Transverse colon (tissue), 4 donors: Measurements from ENCODE around the gene MAST4. TPM values are rescaled to one million over a fixed set of nuclear protein-coding genes. Genes with fewer than 3 reads are reported as not detected.
A peak's percentile ranks its signal among the peaks of the same experiment; 100 is the strongest.

Experiments
- DNase-seq: peaks from one replicate; pipeline ENCODE4 v3.0.0-alpha.2; 2019
- H3K27ac ChIP-seq, 4 donors: fragments of 200-600 bp; sonication (generic); 2 replicates each; pipeline ENCODE4 v1.5.1; 2016 to 2018; ENCODE audit warnings: inconsistent platforms in 4 of 4
- H3K27me3 ChIP-seq: fragments of 200-600 bp; sonication (generic); 2 replicates; pipeline ENCODE4 v1.5.1; 2017; ENCODE audit warnings: inconsistent platforms
- H3K36me3 ChIP-seq, 4 donors: fragments of 200-600 bp; sonication (generic); 2 replicates each; pipeline ENCODE4 v1.5.1; 2017 to 2019; ENCODE audit warnings: inconsistent platforms in 4 of 4
- H3K4me1 ChIP-seq, 4 donors: fragments of 200-600 bp; sonication (generic); 2 replicates each; pipeline ENCODE4 v1.5.1; 2017 to 2020; ENCODE audit warnings: inconsistent platforms in 4 of 4
- H3K4me3 ChIP-seq, 4 donors: fragments of 200-600 bp; sonication (generic); 1 replicate in 1 of 4; 2 replicates in 3 of 4; pipeline versions ENCODE4 v1.5.1 to v1.6.1; 2017 to 2019; ENCODE audit warnings: inconsistent platforms in 4 of 4
- H3K9me3 ChIP-seq, 2 donors: fragments of 200-600 bp; sonication (generic); 2 replicates each; pipeline ENCODE4 v1.5.1; 2017 to 2019; ENCODE audit warnings: inconsistent platforms in 2 of 2
- EP300 ChIP-seq: sonication (generic); formaldehyde crosslinking; IDR thresholded peaks from one replicate; pipeline ENCODE4 v1.6.1; 2017; ENCODE audit warnings: antibody characterized with exemption, low read depth
- POLR2A ChIP-seq: fragments of 450-650 bp; IDR thresholded peaks from one replicate; pipeline ENCODE4 v1.6.1; 2016; ENCODE audit warnings: antibody characterized with exemption, mild to moderate bottlenecking, moderate library complexity
- POLR2AphosphoS5 ChIP-seq, 3 donors: sonication (generic); formaldehyde crosslinking; IDR thresholded peaks; one replicate each; pipeline ENCODE4 v1.6.1; 2016; ENCODE audit warnings: antibody characterized with exemption in 3 of 3
- WGBS, 2 donors: methylation state at CpG; one replicate each; pipeline ENCODE4 v1.1.5; 2018; ENCODE audit warnings: low coverage in 1 of 2; 5-methylcytosine and 5-hydroxymethylcytosine counted together
- in situ Hi-C, 4 donors: fragments of 200-750 bp; cut with MboI; loops; one replicate each; pipeline versions ENCODE4 v1.15.0 to v1.15.1; 2017; ENCODE audit warnings: low sequenced_read_pairs in 3 of 4, low pct_ligation_motif_present in 1 of 4, low pct_unique_long_range_greater_than_20kb in 1 of 4
- intact Hi-C: fragments of 100-400 bp; cut with DNase I; formaldehyde crosslinking; loops from one replicate; pipeline ENCODE4 v1.15.1; 2023; ENCODE audit warnings: low total_unique reads
- total RNA-seq, 4 donors: library from RNA; depleted of rRNA; stranded (reverse); fragments of >200 nt; gene quantifications; one replicate each; pipeline ENCODE4 v1.1.0, GENCODE V29; 2016
- TF ChIP-seq, protein P1 (sequence below), 5 experiments: fragments of 200-600 bp in 3 of 5; fragments of 450-650 bp in 2 of 5; sonication (generic) in 3 of 5; IDR thresholded peaks; 1 replicate in 2 of 5; 2 replicates in 3 of 5; pipeline ENCODE4 v1.5.1; 2016 to 2017; ENCODE audit warnings: antibody characterized with exemption in 5 of 5, inconsistent platforms in 3 of 5, mild to moderate bottlenecking in 2 of 5, moderate library complexity in 1 of 5

The MAST4 gene
- total RNA-seq, 4 donors from 2014 or later, result 20.3 to 46.8 (median 35.4) TPM

DNA sequence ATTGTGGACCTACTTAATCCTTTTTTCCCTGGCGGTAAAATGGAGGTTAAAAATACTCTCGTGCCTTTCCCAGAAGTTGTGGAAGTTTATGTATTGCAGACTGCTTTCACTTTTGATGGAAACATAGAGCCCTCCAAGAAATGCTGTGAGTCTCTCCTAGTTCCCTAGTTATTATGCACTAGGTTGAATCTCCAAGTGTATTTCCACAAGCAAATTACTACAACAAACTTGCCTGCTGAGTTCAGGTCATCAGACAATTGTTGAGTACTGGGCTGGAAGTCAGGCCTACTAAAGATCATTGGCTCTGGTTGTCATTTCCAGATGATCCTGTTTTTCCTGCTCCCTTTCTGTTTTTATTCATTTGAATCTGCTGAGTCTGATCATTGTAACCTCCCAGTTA, 496.3 kb downstream of the MAST4 start:
- intact Hi-C loops (loop anchor here (5.0 kb wide), 1 partner anchor 90 kb away; no protein-coding TSS in a partner anchor), in situ Hi-C loops (no loop called here)
- Histone ChIP-seq H3K9me3 (no peaks in the 10 kb centered on the region), H3K4me3 (no peak overlapping the region), H3K27me3 (no peaks in the 10 kb centered on the region), H3K27ac (peak overlapping the region; percentile 39 to 67 (median 57)), H3K36me3 (no peaks in the 10 kb centered on the region), H3K4me1 (peaks cover 16 to 44% (median 33%) of the 10 kb centered on the region in 4 donors)
- no peak for DNase-seq
- TF ChIP-seq POLR2A, result no peak
- TF ChIP-seq POLR2AphosphoS5 (IDR thresholded peaks at IDR 0.05), result peak in 2 of 3 donors; percentile 14 to 22
- TF ChIP-seq, protein P1, sequence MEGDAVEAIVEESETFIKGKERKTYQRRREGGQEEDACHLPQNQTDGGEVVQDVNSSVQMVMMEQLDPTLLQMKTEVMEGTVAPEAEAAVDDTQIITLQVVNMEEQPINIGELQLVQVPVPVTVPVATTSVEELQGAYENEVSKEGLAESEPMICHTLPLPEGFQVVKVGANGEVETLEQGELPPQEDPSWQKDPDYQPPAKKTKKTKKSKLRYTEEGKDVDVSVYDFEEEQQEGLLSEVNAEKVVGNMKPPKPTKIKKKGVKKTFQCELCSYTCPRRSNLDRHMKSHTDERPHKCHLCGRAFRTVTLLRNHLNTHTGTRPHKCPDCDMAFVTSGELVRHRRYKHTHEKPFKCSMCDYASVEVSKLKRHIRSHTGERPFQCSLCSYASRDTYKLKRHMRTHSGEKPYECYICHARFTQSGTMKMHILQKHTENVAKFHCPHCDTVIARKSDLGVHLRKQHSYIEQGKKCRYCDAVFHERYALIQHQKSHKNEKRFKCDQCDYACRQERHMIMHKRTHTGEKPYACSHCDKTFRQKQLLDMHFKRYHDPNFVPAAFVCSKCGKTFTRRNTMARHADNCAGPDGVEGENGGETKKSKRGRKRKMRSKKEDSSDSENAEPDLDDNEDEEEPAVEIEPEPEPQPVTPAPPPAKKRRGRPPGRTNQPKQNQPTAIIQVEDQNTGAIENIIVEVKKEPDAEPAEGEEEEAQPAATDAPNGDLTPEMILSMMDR (IDR thresholded peaks at IDR 0.05), result no peak
- WGBS, 2 donors, result 39 to 41% methylated on average over 2 of the region's 2 CpGs

DNA sequence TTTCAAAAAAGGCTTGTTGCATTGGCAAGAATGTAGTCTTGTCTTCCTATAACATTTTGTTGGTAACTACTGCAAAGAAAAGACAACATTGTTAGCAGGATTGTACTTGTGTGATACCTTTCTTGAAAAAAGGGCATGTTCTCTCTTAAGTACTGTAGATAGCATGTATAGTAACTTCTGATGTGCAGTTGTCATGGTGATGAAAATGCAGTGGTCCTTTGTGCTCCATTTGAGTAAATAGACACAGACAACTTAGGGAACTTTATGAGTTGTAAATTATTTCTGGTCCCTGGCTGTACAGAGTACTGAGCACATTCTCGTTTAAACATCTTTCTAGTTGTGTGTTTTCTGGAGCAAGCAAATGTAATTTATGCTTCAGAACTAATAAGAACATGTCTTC, 497.1 kb downstream of the MAST4 start:
- no peak for TF ChIP-seq EP300
- TF ChIP-seq, protein P1 (IDR thresholded peaks at IDR 0.05), result no peak
- TF ChIP-seq POLR2A, result no peak
- no peak for TF ChIP-seq POLR2AphosphoS5 (IDR thresholded peaks at IDR 0.05)
- intact Hi-C loops, result loop anchor here (5.0 kb wide), 1 partner anchor 91 kb away; no protein-coding TSS in a partner anchor

DNA sequence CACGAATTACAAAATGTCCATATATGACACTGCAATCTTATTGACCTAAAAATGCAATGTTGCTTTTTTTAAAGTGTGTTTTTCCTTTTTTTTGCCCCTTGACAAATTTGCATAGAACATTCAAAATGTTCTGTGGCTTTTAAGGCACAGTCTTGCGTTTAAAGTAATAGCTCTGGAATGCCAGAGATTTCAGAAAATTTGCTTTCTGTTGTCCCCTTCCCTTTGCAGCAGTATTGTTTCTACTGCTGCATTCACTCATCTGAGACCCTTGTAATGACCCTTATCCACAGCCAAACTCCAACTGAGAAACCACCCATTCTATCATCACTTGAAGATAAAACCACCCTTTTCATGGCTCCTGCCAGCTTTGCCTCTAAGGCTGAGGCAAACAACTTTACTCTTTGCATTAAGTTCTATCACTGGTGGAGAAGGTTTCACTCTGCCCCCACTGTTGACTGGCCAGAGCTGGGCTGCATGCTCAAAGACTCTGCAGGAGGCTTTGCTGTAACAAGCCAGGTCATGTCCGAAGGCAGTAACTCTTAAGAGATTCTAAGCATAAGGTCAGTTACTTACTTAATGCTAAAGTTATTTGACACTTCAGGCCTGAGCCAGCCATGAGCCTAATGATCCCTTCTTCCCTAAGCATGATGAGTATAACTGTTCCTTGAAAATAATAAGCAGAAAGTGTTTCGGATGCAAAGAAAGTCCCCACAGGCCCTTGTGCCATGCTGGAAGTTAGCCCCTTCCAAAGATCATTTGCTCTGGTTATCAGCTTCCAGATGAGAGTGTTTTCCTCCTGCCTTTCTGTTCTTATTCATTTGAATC, 498.5 kb downstream of the MAST4 start:
- H3K27ac ChIP-seq, result peak overlapping the region; percentile 59 to 76 (median 68)
- WGBS, 2 donors, result 67 to 74% methylated on average over 3 to 4 of the region's 4 CpGs
- H3K4me3 ChIP-seq, result no peak overlapping the region
- in situ Hi-C loops (no loop called here), intact Hi-C loops (loop anchor here (5.0 kb wide), 1 partner anchor 92 kb away; no protein-coding TSS in a partner anchor)
- no peaks in the 10 kb centered on the region for H3K9me3 ChIP-seq
- peaks cover 9 to 51% (median 28%) of the 10 kb centered on the region in 4 donors for H3K4me1 ChIP-seq
- H3K27me3 ChIP-seq, result no peaks in the 10 kb centered on the region
- no peaks in the 10 kb centered on the region for H3K36me3 ChIP-seq
- TF ChIP-seq, protein P1 (IDR thresholded peaks at IDR 0.05), result no peak
- TF ChIP-seq EP300 (no peak), POLR2A (no peak), POLR2AphosphoS5 (IDR thresholded peaks at IDR 0.05) (no peak)
- no peak for DNase-seq

More for the DNA sequence above, 497.1 kb downstream of the MAST4 start:
- no peak for DNase-seq
- Histone ChIP-seq H3K4me1 (peaks cover 16 to 44% (median 33%) of the 10 kb centered on the region in 4 donors), H3K4me3 (no peak overlapping the region), H3K36me3 (no peaks in the 10 kb centered on the region), H3K27ac (peak overlapping the region in 3 of 4 donors; percentile 57 to 67 (median 57)), H3K27me3 (no peaks in the 10 kb centered on the region), H3K9me3 (no peaks in the 10 kb centered on the region)
- 69 to 70% methylated on average over 1 of the region's 1 CpG for WGBS, 2 donors
- in situ Hi-C loops, result no loop called here

DNA sequence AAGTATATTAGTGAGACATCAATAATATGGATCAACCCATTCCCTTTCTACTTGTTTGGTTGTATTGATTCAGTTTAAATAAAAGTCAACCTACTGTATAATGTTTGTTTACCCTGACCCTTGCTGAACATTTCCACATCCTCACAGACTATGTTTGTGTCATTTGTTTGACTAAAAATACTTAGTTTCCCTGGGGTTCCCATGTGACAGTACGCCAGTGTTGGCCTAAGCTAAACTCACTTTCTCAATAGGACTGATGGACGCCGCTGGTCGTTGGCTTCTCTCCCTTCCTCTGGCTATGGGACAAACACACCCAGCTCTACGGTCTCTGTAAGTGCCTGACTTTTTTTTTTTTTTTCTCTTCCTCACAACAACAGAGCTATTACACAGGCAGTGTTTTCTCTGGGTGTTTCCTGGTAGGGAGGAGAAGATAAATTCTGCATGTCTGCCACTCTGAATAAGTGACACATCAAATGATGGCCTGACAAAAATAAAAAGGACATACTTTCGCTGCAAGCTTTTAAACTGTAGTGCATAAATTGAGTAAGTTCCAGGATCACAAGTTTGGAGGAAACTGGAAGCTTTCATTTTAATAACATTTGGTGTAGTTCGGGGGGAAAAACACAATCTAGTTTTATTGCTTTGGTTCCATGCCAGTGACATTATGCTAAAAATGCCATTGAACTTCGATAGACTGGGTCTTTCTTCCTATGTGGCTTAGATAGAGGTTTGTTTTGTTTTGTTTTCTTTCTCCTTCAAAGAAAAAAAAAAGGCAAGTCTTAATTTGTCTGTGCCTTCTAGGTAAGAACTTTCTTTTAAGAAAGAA, 499.4 kb downstream of the MAST4 start:
- no peaks in the 10 kb centered on the region for H3K9me3 ChIP-seq
- peaks cover 9 to 51% (median 28%) of the 10 kb centered on the region in 4 donors for H3K4me1 ChIP-seq
- peak overlapping the region in 1 of 4 donors; percentile 32 for H3K4me3 ChIP-seq
- in situ Hi-C loops (no loop called here), intact Hi-C loops (no loop called here)
- H3K36me3 ChIP-seq, result no peaks in the 10 kb centered on the region
- no peaks in the 10 kb centered on the region for H3K27me3 ChIP-seq
- DNase-seq, result peak; percentile 72
- H3K27ac ChIP-seq, result peak overlapping the region; percentile 59 to 76 (median 68)
- 16 to 27% methylated on average over 8 of the region's 8 CpGs for WGBS, 2 donors
- TF ChIP-seq EP300, result no peak
- TF ChIP-seq POLR2A, result peak; percentile 17
- TF ChIP-seq, protein P1 (IDR thresholded peaks at IDR 0.05), result no peak
- peak in 2 of 3 donors; percentile 30 to 33 for TF ChIP-seq POLR2AphosphoS5 (IDR thresholded peaks at IDR 0.05)
